Thyroid gland (tissue), 4 donors: ENCODE data around the gene SLC43A2. TPM values are rescaled to one million over a fixed set of nuclear protein-coding genes. Genes with fewer than 3 reads are reported as not detected.

ENCODE experiments used
- DNase-seq, 2 donors: peaks; one replicate each; pipeline ENCODE4 v3.0.0-alpha.2; 2019
- H3K27ac ChIP-seq, 3 donors: fragments of 200-600 bp; sonication (generic); 1 replicate in 2 of 3; 2 replicates in 1 of 3; pipeline ENCODE4 v1.5.1; 2016 to 2019; ENCODE audit warnings: mild to moderate bottlenecking in 1 of 3, moderate library complexity in 1 of 3
- H3K27me3 ChIP-seq: fragments of 200-600 bp; sonication (generic); one replicate; pipeline ENCODE4 v1.5.1; 2019
- H3K36me3 ChIP-seq, 2 donors: fragments of 200-600 bp; sonication (generic); one replicate each; pipeline ENCODE4 v1.5.1; 2016 to 2019
- H3K4me1 ChIP-seq, 2 donors: fragments of 200-600 bp; sonication (generic); one replicate each; pipeline ENCODE4 v1.5.1; 2017 to 2019
- H3K4me3 ChIP-seq, 3 donors: fragments of 200-600 bp; sonication (generic); replicated peaks in 1 of 3; 1 replicate in 2 of 3; 2 replicates in 1 of 3; pipeline ENCODE4 v1.5.1; 2016; ENCODE audit warnings: mild to moderate bottlenecking in 1 of 3
- H3K9me3 ChIP-seq: fragments of 200-600 bp; sonication (generic); one replicate; pipeline ENCODE4 v1.5.1; 2017
- POLR2A ChIP-seq, 2 donors: fragments of 450-650 bp; IDR thresholded peaks; one replicate each; pipeline ENCODE4 v1.6.1; 2017; ENCODE audit warnings: antibody characterized with exemption in 2 of 2, mild to moderate bottlenecking in 2 of 2, moderate library complexity in 1 of 2
- WGBS, 2 donors: methylation state at CpG; one replicate each; pipeline ENCODE4 v1.1.5; 2017; 5-methylcytosine and 5-hydroxymethylcytosine counted together
- intact Hi-C: fragments of 100-400 bp; cut with DNase I; formaldehyde crosslinking; loops from one replicate; pipeline ENCODE4 v1.15.1; 2023
- total RNA-seq, 4 donors: library from RNA; depleted of rRNA; stranded (reverse); fragments of >200 nt; gene quantifications; one replicate each; pipeline ENCODE4 v1.2.3, GENCODE V29; 2016
- TF ChIP-seq, protein P1 (sequence below), 6 experiments: fragments of 200-600 bp in 3 of 6; fragments of 450-650 bp in 3 of 6; sonication (generic) in 3 of 6; IDR thresholded peaks; one replicate each; pipeline ENCODE4 v1.5.1; 2016 to 2019; ENCODE audit warnings: antibody characterized with exemption in 6 of 6, mild to moderate bottlenecking in 2 of 6, inconsistent platforms in 1 of 6, moderate library complexity in 1 of 6

The SLC43A2 gene
- total RNA-seq, 4 donors from 2014 or later, result 17.5 to 28.2 (median 23.9) TPM

DNA sequence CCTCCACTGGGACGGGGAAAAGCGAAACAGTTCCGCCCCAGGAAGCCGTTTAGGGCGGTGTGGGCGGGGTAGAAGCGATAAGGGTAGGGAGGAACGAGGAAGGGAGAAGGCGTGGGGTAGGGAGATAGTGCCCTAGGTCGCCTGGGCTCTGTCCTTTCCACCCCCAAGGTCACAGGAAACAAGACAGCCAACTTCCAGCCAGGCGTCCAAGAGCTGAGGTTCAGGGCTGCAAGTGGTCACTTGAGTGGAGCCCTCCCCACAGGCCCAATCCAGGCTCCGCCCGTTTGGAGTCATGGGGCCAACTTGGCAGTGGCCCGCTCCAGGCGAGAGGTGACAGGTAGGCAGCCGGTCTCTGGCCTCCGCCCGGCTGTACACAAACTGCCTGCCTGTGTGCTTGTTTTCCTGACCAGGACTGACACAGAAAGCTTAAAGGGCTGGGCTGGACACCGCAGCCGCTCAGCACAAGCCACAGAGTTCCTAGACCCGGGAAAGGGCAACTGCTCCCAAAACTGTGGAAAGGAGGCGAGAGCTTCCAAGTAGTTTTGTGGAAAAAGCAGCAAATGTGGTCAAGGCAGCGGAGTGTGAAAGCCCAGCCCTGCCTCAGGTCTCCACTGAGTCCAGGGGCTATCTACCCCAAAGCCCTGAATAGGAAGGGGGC lies 21.3 kb upstream of the SLC43A2 start, which contains the start of gene RILP:
Gene RILP, minus strand, starts transcription at position 23 of the 658 bp plus-strand sequence. CDS start 62 bp downstream, outside the sequence.
- intact Hi-C loops, result loop anchor here (5.0 kb wide), 1 partner anchor 78 kb away; no protein-coding TSS in a partner anchor
- Histone ChIP-seq H3K27ac (peak within 1 kb of the TSS; percentile 95 to 100 (median 100)), H3K4me3 (peak within 1 kb of the TSS; percentile 74 to 93 (median 89)), H3K27me3 (no peaks in the 10 kb centered on the region), H3K4me1 (peaks cover 28 to 50% of the 10 kb centered on the region in 2 donors), H3K9me3 (no peaks in the 10 kb centered on the region), H3K36me3 (peaks cover 45 to 46% of the 10 kb centered on the region in 2 donors)
- WGBS, 2 donors, result 14 to 19% methylated on average over 17 to 18 of the region's 23 CpGs
- peak; percentile 97 for DNase-seq
- TF ChIP-seq, protein P1, sequence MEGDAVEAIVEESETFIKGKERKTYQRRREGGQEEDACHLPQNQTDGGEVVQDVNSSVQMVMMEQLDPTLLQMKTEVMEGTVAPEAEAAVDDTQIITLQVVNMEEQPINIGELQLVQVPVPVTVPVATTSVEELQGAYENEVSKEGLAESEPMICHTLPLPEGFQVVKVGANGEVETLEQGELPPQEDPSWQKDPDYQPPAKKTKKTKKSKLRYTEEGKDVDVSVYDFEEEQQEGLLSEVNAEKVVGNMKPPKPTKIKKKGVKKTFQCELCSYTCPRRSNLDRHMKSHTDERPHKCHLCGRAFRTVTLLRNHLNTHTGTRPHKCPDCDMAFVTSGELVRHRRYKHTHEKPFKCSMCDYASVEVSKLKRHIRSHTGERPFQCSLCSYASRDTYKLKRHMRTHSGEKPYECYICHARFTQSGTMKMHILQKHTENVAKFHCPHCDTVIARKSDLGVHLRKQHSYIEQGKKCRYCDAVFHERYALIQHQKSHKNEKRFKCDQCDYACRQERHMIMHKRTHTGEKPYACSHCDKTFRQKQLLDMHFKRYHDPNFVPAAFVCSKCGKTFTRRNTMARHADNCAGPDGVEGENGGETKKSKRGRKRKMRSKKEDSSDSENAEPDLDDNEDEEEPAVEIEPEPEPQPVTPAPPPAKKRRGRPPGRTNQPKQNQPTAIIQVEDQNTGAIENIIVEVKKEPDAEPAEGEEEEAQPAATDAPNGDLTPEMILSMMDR (IDR thresholded peaks at IDR 0.05), result no peak
- peak; percentile 34 to 94 for TF ChIP-seq POLR2A (IDR thresholded peaks at IDR 0.05)

DNA sequence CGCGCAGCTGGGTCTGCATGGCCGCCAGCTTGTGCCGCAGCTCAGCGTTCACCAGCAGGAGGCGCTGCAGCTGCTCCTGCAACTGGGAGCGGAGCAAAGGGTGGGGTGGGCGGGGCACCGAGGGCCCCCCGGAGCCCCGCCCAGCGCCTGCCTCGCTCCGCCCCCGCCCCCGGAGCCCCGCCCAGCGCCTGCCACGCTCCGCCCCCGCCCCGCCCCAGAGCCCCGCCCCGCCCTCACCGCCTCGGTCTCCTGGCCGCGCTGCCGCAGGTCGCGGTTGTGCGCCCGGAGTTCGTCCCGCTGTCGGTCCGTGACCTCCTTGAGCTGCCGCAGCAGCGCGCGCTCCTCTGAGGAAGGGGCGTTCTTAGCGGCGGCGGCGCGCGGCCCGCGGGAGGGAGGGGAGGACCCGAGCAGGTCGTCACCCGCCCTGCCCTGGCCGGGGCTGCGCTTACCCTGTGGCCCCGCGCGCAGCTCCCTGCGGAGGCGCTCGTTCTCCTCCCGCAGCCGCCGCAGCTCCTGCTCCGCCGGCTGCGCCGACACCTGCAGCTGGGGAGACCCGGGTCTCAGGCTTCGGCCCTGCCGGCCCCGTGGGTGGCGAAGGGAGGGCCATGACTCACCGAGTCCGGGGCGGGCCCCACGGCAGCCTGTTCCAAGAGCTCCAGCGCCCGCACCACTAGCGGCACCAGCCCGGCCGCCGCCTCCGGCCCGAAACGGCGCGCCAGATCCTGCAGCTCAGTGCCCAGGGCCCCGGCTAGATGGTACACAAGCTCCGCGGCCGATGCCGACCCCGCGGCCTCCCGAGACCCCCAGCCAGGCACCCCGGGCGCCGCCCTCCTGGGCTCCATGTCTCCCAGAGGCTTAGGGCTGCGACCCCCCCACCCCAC lies 20.6 kb upstream of the SLC43A2 start:
- peak; percentile 95 to 96 for DNase-seq
- WGBS, 2 donors, result 0 to 5% methylated on average over 4 to 28 of the region's 100 CpGs
- peak overlapping the region; percentile 74 to 93 (median 89) for H3K4me3 ChIP-seq
- intact Hi-C loops, result loop anchor here (5.0 kb wide), 1 partner anchor 77 kb away; no protein-coding TSS in a partner anchor
- TF ChIP-seq POLR2A (IDR thresholded peaks at IDR 0.05), result peak; percentile 58 to 86
- TF ChIP-seq, protein P1 (IDR thresholded peaks at IDR 0.05), result peak in 3 of 6 experiments; percentile 67 to 99 (median 83)
- H3K27me3 ChIP-seq, result no peaks in the 10 kb centered on the region
- peaks cover 37 to 38% of the 10 kb centered on the region in 2 donors for H3K36me3 ChIP-seq
- peaks cover 35 to 57% of the 10 kb centered on the region in 2 donors for H3K4me1 ChIP-seq
- peak overlapping the region; percentile 95 to 100 (median 100) for H3K27ac ChIP-seq
- H3K9me3 ChIP-seq, result no peaks in the 10 kb centered on the region

DNA sequence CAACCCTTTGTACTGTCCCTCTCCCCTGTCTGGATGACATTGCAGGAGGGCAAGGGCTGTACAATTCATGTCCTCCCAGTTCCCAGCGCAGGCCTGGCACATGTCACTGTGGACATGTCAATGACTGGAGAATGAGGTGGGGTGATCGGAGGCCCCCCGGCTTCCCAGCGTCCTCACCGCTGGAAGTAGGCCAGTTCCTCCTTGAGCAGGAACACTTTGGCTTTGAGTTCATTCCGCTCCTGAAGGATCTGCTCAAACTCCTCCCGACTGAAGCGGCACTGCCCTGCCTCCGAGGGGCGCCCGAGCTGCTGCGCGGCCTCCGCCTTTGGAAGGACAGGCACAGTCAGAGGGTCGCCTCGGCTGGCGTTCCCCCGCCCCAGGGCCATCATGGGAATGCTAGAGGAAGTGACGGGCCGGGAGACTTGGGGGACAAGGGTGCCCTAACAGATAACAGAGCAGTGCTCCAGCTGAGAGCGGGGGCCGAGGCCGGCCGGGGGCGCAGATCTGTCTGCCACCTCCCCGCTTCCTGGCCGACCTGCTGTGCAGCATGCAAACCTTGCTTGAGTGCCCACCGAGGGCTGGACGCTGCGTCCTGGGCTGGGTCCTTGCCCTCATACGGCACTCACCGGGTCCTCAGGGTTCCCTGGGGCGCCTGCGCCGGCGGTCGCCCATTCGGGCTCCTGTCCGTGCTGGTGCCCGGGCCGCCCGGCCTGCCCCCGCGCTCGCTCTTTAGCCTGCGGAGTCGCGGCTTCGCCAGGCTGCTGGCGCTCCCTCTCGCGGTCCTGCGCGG lies 19.7 kb upstream of the SLC43A2 start:
- TF ChIP-seq POLR2A (IDR thresholded peaks at IDR 0.05), result no peak
- TF ChIP-seq, protein P1 (IDR thresholded peaks at IDR 0.05), result peak in 3 of 6 experiments; percentile 58 to 96 (median 92)
- 11 to 14% methylated on average over 1 to 3 of the region's 54 CpGs for WGBS, 2 donors
- no peaks in the 10 kb centered on the region for H3K27me3 ChIP-seq
- intact Hi-C loops, result loop anchor here (5.0 kb wide), 1 partner anchor 76 kb away; no protein-coding TSS in a partner anchor
- peak overlapping the region; percentile 76 to 100 (median 85) for H3K27ac ChIP-seq
- peaks cover 29 to 30% of the 10 kb centered on the region in 2 donors for H3K36me3 ChIP-seq
- no peaks in the 10 kb centered on the region for H3K9me3 ChIP-seq
- peak; percentile 63 to 74 for DNase-seq
- peaks cover 38 to 64% of the 10 kb centered on the region in 2 donors for H3K4me1 ChIP-seq
- peak overlapping the region in 2 of 3 donors; percentile 17 to 35 for H3K4me3 ChIP-seq

DNA sequence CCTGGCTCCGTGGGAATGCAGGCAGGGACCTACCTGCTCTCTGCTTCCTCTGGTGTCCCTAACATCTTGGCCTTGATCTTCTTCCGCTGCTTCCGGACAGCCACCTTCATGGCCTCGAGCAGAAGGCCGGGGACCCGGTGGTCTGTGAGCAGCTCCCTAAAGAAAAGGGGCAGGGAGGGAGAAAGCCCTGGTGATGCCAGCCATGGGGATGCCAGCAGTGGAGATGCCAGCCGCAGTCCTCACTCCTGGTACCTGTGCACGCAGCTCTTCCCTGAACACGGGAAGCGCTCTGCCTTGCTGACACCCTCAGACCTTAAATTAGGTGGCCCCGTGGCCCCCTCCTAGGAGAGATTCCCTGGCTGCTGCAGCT lies 19.2 kb upstream of the SLC43A2 start:
- H3K27ac ChIP-seq, result peak overlapping the region in 2 of 3 donors; percentile 85 to 100
- 78 to 80% methylated on average over 10 to 11 of the region's 11 CpGs for WGBS, 2 donors
- H3K27me3 ChIP-seq, result no peaks in the 10 kb centered on the region
- peaks cover 38 to 62% of the 10 kb centered on the region in 2 donors for H3K4me1 ChIP-seq
- no peak overlapping the region for H3K4me3 ChIP-seq
- no peaks in the 10 kb centered on the region for H3K9me3 ChIP-seq
- intact Hi-C loops, result loop anchor here (5.0 kb wide), 1 partner anchor 75 kb away; no protein-coding TSS in a partner anchor
- no peak for DNase-seq
- TF ChIP-seq, protein P1 (IDR thresholded peaks at IDR 0.05), result no peak
- no peak for TF ChIP-seq POLR2A (IDR thresholded peaks at IDR 0.05)
- H3K36me3 ChIP-seq, result peaks cover 23 to 24% of the 10 kb centered on the region in 2 donors
